HFF-Myc (cell line): ENCODE data around the gene COL13A1.

Source experiments
- DNase-seq: peaks from one replicate; pipeline ENCODE4 v3.0.0-alpha.2; 2011; ENCODE audit warnings: low read depth; ENCODE audit errors: extremely low read depth
- H3K4me3 ChIP-seq: replicated peaks from 2 replicates; pipeline ENCODE4 v1.5.1; 2011; ENCODE audit warnings: low read depth, mild to moderate bottlenecking, control low read depth, low read length
- TF ChIP-seq, protein P1 (sequence below): IDR thresholded peaks from 2 replicates; pipeline ENCODE4 v1.5.1; 2012; ENCODE audit warnings: mild to moderate bottlenecking, low read depth, low read length, control low read depth; ENCODE audit errors: missing control alignments

Gene COL13A1

DNA sequence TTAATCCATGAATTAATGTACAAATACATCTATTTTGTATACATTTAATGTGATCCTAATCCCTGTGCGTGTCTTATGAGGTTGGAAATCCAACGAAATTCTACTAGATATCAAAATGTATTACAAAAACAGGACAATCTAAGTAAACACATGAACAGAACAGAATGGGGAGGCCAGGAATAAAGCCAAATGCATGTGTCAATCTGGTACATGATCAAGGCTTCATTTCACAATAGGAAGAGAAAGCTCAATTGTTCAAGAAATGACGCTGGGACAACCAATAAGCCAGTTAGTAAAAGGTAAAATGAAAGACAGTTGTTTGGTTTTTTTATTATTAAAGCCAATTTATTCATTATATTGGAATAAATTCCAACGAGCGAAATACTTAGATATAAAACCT is 83.0 kb downstream of the COL13A1 start:
- TF ChIP-seq, protein P1, sequence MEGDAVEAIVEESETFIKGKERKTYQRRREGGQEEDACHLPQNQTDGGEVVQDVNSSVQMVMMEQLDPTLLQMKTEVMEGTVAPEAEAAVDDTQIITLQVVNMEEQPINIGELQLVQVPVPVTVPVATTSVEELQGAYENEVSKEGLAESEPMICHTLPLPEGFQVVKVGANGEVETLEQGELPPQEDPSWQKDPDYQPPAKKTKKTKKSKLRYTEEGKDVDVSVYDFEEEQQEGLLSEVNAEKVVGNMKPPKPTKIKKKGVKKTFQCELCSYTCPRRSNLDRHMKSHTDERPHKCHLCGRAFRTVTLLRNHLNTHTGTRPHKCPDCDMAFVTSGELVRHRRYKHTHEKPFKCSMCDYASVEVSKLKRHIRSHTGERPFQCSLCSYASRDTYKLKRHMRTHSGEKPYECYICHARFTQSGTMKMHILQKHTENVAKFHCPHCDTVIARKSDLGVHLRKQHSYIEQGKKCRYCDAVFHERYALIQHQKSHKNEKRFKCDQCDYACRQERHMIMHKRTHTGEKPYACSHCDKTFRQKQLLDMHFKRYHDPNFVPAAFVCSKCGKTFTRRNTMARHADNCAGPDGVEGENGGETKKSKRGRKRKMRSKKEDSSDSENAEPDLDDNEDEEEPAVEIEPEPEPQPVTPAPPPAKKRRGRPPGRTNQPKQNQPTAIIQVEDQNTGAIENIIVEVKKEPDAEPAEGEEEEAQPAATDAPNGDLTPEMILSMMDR: no peak
- no peak for DNase-seq
- no peak overlapping the region for H3K4me3 ChIP-seq

DNA sequence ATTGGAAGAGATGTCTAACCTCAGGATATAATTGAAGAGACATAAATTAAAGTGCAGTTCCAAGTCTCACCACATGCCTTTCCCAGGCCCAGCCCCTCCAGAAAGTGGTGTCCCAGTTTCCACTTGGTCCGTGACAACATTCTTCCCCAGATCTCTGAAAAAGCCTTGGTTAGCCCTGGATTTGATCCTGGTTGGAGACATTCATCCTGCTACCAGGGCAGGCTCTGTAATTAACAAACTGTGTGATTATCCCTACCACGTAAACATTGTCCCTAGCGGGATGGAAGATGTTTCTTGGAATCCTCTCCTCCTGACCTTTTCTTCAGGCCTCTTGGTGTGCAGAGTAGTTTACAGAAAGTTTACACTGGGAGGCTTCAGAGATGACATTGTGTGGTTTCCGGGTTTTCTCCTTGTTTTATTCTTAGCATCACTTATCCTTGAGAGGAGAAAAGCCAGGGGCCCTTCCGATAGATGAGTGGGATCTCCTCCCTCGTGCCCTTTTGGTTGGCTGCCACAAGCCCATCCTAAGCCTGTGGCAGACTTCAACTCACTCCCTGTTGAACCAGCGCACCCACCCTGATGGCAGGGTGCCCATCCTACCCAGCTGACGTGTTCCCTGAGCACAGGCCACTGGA is 83.8 kb downstream of the COL13A1 start:
- DNase-seq: no peak
- H3K4me3 ChIP-seq: no peak overlapping the region
- TF ChIP-seq, protein P1: peak; percentile 30

DNA sequence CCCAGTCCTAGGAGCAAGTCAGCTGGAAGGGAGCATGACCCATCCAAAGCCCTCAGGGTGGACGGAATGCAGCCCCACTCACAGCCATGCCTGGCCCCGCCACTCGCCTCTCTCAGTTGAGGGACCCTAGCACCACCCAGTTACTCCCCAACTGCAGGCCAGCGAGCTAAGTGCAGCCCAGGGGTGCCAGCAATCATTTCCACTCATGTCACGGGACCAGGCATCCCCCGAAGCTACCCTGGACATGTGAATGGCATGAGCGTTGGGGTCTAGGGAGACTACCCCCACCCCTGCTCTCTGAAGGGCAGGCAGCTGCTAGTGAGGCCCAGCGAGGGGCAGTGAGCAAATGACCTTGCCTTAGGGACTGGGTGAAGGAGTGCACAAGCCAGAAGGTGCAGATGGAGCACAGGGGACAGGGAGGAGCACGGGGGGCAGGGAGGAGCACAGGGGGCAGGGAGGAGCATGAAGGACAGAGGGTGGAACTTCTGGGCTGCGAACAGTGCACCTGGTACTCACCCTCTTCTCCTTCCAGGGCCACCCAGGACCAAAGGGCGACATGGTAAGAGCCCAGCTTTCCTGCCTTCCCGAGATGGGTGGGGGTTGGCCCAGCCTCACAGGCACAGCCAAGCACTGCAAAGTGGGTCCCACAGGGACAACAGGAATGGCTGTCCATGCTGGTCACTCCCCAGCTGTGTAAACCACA is 87.3 kb downstream of the COL13A1 start:
- TF ChIP-seq, protein P1: no peak
- DNase-seq: no peak
- H3K4me3 ChIP-seq: no peak overlapping the region

DNA sequence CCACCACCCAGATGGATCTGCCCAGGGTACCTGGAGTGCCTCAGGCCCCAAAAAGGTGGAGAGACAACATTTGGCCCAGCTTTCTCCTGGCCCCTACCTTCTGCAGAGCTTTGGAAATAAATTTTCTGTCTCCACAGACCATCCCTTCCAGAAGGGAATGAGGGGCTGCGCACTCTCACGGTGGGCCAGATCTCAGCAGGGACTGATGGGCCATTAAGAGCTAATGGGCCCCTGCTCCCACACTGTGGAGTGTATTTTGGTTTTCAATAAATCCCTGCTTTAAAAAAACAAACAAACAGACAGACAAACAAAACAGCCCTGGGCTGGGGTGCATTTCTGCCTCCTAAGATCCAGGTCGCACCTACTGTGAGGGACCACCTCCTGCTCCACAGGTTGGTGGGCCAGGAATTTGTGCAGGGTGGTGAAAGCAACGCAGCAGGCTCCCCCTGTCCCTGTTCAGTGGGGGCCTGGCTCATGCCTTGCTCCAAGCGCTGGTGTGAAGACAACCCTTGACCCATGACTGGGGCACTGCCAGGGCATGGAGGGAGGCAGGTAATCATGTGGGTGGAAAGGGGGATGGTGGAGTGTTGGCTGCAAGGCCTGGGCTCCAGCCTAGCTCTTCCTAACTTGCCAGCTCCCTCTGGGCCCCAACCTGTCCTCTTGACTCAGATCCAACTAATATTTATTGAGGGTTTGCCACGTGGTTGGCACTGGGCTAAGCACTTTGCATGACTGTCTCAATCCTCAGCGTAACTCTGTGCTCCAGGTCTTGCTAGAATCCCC is 88.5 kb downstream of the COL13A1 start:
- no peak for DNase-seq
- H3K4me3 ChIP-seq: no peak overlapping the region
- TF ChIP-seq, protein P1: no peak

DNA sequence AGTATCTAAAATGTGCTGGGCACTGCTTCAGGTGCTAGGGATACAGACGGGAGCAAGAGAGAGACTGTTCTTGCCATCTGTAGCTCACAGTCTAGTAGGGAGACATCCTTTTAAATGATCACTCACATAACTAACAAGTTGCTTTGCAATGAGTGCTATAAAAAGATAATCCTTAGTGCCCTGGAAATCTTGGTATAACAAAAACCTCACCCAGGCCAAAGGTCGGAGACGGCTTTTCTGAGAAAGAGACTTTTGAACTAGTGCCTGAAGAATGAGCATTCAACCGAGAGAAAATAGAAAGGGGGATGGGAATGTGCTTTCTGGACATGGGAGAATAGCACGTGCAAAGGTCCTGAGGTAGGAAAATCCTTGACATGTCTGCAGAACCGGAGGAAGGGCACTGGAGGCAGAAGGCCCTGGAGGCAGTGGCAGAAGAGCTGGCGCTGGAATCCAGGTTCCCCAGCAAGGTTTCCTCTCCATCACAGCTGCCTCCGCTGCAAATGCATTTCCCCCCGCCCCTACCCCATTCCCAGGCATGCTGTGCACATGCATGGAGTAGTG is 89.4 kb downstream of the COL13A1 start:
- H3K4me3 ChIP-seq: no peak overlapping the region
- TF ChIP-seq, protein P1: no peak
- DNase-seq: no peak

DNA sequence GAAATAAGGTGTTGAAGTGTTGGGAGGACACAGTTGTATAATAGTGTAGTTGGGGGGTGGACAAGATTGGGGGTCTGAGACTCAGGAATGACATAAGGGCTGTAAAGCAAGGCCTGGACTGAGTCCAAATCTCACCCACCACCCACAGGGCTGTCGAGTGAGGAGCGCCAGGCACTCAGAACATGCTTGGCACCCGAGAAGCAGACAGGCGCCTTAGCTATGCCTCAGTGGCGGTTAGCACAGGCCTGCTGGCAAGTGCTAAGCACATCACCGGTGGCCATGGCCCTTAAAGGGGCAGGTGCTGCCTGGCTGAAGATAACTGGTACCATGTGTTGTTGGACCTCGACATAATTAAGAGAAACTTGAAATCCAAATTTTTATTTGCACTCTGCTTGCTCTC is 90.7 kb downstream of the COL13A1 start:
- DNase-seq: no peak
- H3K4me3 ChIP-seq: no peak overlapping the region
- TF ChIP-seq, protein P1: no peak
